Stimulated activated CD4-positive, alpha-beta T cell treated with anti-CD3 and anti-CD28 coated beads, Interleukin-15, amount 100 ng/mL, for 48 hours (primary cell): ENCODE measurements around the gene SH2B3.

ENCODE experiments used
- DNase-seq, 2 donors: peaks; one replicate each; pipeline ENCODE4 v3.0.0-alpha.2; 2020; ENCODE audit warnings: low read depth in 2 of 2

The SH2B3 gene

DNA sequence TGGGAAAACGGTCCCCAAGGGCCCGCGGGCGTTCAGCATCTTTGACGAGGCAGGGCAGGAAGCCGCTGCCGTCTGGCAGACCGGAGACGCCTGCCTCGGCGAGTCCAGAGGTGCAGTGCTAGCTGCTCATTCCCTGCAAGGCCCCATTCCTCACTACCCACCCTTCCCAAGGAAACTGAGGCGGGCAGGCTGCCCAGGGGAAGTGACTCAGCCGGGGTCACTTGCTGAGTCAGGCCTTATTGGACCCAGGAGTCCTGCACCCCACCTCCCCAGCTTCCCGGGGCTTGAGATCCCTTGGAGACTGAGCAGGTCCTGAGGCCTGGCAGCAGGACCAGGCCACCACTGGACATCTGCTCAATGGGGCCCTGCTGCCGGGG lies 3.7 kb downstream of the SH2B3 start:
- no peak for DNase-seq

DNA sequence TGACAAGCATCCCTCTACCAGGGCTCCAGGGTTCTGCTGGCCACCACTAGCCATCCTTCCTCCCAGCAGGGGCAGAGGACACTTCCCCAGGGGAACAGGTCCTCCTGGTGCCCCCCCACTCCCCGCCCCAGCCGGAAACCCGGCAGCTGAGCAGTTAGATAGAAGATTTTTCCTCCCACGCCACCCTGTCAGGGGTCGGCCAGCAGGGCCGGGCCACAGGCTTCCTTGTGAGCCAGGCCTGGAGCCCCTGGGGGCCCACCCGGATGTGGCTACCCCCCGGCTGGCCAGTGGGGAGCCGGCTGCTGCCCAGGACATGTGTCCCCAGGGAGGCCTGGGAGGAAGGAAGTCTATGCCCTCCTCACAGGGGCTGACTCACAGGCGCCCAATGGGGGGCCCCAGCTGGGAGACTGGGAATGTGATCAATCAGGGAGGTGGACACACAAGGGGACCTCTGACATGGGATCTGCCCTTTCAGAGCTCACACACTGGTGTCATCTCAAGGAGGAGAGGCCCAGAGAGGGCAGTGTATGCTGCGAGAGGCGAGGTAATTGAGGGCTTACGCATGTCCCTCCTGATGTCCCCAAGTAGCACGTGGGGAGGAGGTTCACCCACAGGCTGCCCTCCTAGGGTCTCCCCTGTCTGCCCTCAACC lies 4.2 kb downstream of the SH2B3 start:
- DNase-seq: no peak

DNA sequence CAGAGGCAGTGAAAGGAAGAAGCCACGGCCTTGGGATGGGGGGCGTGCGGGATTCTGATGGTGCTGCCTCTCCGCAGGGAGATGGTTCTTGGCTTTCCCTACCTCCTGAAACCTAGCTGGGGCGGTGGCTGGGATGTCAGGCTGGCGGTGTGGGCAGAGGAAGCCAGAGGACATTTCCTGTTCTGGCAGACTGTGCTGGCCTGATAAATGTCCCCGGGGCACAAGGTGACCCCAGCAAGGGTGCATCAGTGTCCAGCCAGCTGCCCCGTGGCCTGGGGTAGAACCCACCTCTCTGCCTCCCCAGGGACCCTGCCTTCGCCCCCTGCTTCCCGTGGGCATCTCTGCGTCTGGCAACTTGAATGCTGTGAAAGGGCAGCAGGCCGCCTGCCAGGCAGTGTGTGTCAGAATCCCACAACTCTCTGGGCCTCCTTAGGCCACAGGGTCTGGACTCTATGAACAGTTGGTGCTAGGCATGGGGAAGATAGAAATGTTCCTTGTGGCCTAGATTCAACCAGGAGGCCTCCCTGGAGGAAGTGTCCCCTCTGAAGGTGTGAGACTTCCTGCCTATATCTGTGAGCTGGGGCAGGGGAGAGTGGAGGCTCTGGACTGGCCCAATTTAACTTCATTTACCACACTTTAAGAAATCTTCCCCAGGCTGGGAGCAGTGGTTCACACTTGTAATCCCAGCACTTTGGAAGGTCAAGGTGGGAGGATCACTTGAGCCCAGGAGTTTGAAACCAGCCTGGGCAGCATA lies 4.9 kb downstream of the SH2B3 start:
- DNase-seq: no peak

DNA sequence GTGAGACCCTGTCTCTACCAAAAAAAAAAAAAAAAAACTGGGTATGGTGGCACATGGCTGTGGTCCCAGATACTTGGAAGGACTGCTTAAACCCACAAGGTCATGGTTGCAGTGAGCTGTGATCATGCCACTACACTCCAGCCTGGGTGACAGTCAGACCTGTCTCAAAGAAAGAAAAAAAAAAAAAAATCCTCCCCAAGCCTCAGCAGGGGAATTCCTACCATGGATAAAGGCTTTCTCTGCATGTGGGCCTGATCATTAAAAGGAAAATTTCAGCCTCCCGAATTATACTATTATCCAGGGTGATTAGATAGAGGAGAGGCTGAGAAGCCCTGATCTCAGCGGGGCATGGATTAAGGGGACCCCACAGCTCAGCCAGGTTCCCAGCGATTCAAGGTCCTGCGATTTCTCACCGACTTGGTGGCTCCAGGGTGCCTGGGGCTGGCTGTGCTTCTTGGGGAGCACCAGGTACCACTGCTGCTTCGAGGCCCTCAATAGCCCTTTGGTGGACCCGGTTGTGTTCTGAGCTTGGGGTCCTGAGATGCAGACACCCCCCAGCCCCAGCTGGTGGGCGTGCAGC lies 5.6 kb downstream of the SH2B3 start:
- no peak for DNase-seq

DNA sequence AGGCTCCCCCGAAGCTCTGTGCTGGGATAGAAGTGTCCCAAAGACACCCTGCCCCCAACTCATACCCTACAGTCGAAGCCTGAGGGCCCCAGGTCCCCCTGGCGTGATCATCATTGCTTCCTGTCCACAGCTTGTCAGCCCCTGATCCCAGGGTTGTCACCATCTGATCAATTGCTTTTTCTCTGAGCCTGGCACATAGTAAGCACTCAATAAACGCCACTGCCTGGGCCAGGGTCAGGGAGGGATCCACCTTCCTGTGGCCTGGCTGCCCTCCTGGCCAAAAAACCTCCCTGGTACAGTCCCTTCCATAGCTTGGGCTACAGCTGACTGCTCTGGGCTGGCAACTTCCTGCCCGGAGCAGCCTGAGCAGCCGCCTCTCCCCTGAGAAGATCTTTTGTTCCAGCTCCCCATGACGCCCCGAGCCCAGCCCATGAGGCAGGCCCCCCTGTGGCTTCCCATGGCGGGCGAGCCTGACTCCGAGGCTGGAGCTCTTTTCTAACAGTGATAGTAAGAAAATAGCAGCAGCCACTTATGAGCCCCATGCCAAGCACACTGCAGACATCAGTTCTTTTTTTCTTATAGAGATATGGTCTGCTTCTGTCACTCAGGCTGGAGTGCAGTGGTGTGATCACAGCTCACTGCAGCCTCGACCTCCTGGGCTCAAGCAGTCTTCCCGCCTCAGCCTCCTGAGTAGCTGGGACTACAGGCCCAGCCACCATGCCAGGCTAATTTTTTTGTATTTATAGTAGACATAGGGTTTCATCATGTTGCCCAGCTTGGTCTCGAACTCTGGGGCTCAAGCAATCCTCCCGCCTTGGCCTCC lies 6.5 kb downstream of the SH2B3 start:
- no peak for DNase-seq

DNA sequence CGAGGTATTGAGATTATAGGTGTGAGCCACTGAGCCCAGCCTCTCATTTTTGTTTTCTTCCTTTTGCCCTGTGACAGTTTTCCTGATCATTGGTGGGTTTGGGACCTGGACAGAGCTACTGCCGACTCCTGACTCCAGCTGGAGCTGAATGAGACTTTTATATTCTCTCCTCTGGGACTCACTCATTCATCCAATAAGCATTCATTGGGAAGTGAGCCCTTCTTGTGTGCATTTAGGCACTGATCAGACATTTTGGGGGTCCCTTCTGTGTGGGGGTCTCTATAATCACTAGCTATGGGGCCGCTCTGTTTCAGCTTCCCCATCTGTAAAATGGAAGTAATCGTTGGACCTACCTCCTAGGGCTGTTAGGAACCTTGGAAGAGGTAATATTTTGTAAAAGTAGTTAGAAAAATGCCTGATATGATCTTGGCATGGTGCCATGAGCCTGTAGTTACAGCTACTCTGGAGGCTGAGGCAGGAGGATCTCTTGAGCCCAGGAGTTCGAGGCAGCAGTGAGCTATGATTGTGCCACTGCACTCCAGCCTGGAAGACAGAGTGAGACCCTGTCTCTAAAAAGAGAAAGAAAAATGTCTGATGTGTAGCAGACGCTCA lies 7.2 kb downstream of the SH2B3 start:
- DNase-seq: no peak

DNA sequence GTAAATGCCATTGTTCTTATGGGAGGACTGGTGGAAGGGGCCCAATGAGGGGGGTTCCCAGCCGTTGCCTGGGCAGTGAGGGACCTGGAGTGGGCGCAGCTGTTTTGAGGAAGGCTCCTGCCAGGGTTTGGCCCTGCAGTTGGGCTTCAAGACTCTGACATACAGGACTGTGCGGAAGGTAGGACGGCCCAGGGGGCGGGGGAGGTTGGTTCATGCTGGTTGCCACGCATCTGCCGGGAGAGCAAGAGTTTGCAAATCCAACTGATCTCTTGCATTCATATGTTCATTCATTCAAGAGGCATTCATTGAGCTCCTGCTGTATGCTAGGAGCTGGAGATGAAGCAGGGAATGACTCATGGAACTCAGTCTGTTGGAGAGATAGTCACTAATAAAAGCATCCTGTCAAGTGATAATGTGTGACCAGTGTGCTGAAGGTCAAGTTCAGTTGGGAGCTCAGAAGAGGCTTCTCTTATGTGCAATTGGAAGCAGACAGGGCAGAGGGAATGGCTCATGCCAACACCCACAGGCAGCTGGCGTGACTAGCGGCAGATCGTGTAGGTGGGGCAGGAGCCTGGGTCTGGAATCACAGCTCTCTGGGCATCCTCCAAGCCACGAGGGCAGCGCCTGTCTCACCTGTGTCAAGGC lies 7.8 kb downstream of the SH2B3 start:
- no peak for DNase-seq

DNA sequence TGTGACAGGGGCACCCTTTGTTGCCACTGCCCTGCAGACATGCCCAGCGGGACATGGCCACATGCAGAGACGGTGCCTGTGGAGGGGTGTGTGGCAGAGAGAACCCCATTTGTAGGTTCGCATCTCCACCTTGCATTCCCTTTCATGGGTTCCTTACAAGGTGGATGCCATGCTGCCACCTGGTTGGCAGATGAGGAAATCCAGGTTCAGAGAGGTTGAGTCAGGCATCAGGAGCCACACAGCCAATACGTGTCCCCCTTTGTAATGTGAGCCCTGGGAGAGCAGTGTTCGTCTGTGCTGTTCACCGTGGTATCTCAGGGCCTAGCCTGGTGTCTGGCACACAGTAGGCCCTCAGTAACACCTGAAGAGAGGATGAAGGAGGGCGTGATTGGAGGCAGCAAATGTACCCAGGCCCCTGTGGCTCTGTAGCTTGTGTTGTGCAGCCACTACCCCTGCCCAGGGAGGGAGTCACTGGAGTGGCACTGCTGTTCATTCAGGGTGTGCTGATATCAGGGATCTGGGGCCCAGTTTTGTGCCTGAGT lies 9.1 kb downstream of the SH2B3 start:
- DNase-seq: no peak

DNA sequence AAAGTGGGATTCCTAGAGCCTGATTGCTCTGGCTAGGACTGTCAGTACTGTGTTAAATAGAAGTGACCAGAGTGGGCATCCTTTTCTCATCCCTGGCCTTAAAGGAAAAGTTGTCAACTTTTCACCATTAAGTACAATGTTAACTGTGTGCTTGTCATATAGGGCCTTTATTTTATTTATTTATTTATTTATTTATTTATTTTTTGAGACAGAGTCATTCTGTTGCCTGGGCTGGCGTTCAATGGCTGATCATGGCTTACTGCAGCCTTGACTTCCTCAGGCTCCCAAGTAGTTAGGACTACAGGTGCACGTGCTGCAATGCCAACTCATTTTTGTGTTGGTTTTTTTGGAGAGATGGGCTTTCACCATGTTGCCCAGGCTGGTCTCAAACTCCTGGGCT lies 11.6 kb downstream of the SH2B3 start:
- no peak for DNase-seq

DNA sequence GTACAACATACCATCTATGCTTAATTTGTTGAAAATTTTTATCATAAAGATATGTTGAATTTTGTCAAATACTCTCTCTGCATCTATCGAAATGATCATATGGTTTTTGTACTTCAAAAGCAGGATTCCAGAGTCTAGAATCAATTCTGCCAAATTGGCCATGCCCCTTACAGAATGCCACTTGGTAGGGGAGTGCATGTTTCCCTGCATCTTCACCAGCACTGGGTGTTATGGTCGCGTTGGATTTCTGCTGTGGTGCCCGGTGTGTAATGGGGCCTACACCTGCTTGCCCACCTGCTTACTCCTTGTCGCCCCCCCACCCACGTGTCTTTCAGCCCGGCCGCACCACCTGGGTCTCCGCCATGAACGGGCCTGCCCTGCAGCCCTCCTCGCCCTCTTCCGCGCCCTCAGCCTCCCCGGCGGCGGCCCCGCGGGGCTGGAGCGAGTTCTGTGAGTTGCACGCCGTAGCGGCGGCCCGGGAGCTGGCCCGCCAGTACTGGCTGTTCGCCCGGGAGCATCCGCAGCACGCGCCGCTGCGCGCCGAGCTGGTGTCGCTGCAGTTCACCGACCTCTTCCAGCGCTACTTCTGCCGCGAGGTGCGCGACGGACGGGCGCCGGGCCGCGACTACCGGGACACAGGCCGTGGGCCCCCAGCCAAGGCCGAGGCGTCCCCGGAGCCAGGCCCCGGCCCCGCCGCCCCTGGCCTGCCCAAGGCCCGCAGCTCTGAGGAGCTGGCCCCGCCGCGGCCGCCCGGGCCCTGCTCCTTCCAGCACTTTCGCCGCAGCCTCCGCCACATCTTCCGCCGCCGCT lies 12.3 kb downstream of the SH2B3 start:
- DNase-seq: no peak

DNA sequence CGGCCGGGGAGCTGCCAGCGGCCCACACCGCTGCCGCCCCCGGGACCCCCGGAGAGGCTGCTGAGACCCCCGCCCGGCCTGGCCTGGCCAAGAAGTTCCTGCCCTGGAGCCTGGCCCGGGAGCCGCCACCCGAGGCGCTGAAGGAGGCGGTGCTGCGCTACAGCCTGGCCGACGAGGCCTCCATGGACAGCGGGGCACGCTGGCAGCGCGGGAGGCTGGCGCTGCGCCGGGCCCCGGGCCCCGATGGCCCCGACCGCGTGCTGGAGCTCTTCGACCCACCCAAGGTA lies 12.8 kb downstream of the SH2B3 start:
- no peak for DNase-seq

DNA sequence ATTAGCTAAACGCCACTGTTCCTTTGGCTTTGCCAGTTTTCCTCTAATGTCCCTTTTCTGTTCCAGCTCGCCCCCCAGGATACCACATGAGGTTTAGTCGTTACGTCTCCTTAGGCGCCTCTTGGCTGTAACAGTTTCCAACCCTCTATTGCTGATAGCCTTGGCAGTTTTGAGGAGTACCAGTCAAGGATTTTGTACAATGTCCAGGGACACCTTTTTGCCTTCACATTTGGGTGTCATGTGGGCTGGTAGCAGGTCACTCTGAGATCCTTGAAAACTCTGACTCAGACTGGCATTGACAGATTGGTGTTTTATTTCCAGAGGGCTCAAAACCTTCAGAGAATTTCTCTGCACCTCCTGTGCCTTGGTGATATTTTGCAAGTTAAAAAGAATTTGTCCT lies 14.1 kb downstream of the SH2B3 start:
- no peak for DNase-seq

DNA sequence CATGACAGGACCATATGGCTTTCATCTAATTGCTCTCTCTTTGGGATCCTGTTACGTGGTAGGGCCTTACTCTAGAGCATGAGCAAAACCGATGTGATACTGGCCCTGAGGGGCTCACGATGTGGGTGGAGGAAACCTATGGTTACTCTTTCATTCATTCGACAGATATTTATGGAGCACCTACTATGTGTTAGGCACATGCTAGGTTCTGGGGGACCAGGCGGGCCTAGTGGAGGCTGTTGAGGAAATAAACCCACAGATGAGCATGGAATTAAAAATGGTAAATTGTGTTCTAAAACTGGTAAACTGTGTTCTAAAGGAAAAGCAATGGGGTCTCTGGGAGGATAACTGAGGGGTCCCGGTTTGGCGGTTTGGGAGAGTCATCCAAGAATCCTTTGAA lies 14.8 kb downstream of the SH2B3 start:
- DNase-seq: no peak

DNA sequence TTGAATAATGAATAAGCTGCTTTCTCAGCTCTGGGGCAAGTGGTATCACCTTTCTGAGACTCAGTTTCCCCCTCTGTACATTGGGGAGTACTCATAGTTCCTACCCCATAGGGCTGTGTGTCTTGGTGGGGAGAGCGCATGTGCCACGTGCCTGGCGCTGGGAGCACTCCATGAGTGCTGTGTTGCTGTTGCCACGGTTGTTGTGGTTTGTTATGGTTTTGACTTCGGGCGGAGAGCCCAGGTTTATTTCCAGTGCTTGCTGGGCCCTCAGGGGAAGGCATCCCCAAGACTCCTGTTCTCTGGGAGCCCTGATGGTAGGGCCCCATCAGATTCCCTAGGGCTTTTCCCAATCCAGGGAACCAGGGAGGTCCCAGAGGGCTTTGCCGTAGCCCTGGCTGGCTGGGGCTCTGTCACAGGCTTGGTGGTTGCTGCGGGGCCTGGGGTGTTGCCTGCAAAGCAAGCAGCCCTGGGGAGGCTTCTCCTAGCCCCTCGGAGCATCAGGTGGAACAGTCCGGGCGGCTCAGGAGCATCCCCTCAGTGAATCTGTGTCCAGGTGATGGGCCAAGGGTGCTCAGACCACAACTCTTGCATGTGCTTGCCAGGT lies 18.6 kb downstream of the SH2B3 start:
- no peak for DNase-seq

DNA sequence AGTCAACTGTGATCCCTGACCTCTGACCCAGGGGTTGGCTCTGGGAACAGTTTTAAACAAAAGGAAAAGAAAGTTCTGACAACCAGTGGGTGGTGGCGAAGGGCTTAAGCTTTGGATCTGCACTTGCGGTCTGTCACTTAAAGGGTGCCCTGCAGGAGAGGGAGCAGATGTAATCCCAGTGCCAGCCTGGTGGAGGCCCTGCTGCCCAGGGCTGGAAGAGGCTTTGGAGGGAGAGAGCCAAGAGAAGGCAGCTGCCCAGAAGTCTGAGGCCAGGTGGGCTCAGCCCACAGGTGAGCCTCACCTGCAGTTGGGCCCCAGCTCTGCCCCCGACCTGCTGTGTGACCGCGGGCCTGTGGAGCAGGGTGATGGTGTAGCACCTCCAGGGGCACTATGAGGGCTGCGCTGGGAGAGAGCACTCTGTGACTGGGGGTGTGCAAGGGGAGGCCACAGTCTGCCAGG lies 19.1 kb downstream of the SH2B3 start:
- DNase-seq: no peak

DNA sequence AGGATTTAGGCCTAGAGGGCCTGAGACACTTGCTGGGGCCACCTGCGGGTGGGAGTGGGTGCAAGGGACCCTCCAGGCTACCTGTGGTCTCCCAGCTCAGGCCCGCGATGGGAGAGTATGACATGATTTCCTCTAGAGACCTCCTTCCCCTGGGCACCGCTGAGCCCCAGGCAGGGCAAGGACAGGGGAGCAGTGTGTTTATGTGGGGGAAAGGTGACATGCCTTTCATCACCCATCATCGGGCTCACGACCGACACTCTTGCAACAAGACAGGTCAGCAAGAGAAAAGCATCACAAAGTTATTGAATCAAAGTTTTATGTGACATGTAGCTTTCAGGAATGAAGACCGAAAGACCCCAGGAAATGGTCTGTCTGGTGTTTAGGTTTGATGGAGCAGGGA lies 19.9 kb downstream of the SH2B3 start:
- no peak for DNase-seq

DNA sequence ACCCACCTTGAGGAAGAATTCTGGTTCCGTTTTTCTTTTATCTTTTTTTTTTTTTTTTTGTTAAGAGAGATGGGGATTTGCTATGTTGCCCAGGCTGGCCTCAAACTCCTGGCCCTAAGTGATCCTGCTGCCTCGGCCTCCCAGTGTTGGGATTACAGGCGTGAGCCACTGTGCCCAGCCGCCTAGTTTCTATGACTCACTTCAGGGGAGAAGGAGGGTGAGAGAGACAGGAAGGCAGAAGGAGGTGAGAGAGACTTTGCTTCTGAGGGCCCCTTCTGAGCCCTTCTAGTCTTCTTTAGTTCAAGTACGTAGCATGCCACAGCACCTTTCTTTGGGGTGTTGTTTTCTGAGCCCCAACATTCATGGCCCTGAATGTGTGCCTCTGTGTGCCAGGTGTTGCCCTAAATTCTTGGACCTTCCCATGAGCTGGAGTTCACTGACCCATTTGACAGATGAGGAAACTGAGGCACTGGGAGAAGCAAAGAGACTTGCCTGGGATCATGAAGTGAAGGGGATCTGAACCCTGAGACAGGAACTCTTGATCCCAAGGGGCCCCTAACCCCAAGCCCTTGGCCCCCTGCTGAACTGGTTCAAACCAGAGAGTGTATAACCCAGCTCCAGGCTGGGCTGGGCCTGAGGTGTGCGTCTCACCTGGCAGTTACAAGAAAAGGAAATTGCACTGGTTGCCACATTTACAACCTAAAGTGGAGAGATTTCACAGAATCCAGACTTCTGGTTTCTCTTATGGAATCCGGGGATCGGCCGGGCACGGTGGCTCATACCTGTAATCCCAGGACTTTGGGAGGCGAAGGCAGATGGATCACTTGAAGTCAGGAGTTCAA lies 20.8 kb downstream of the SH2B3 start:
- DNase-seq: no peak

DNA sequence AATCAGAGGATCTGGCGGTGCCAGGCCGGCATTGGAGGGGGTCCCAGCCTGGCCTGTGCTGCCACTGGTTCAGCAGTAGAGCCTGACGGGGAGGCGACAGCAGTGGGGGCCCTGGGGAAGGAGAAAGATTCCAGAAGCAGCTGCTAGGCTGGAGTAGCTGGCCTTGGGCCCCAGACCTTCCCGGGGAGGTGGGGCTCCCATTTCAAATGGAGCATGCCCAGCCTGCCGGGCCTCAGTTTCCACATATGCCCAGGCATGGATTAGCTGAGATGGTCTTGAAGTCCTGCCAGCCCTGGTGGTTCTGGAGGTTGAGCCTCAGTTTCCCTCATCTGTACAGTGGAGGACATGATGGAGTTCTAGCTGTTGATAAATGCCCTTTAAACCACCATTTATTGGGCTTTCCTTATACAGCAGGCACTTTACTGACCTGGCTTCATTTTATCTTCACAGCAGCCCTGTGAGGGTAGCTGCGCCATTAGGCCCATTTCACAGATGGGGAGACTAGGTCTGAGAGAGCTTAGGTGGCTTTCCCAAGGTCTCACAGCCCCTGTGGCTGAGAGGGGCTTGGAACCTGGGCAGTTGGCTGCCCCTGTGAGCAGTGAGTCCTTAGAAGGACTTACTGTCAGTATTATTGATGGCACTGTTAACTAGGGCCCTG lies 21.8 kb downstream of the SH2B3 start:
- DNase-seq: no peak
